ENCODE results near the gene SENP5. TPM values are rescaled to one million over a fixed set of nuclear protein-coding genes. Genes with fewer than 3 reads are reported as not detected.
A peak's percentile ranks its signal among the peaks of the same experiment; 100 is the strongest.
"Not testable (repeated sequence)": the region's sequence is repeated elsewhere in the genome, so short reads cannot be mapped to it uniquely, and the experiment has no call there.

SENP5 gene
- total RNA-seq, 2 donors from 2014 or later = 13.2 to 46.8 TPM

GRCh38 chr3:196849180-196849741 lies 18.5 kb upstream of the SENP5 start:
- intact Hi-C loops (cut with DNase I) = no loop called here
- Histone ChIP-seq H3K4me1 (no peaks in the 10 kb centered on the region), H3K9me3 (no peaks in the 10 kb centered on the region), H3K36me3 (replicated peaks in 1 of 2; ENCODE audit: insufficient read depth in 1 of 2, low read depth in 2 of 2) (no peaks in the 10 kb centered on the region), H3K27ac (no peak overlapping the region), H3K4me3 (no peak overlapping the region), H3K27me3 (no peaks in the 10 kb centered on the region)
- no peak for DNase-seq
- no peak for ATAC-seq
- no peak for TF ChIP-seq POLR2A (IDR thresholded peaks at IDR 0.05)
- TF ChIP-seq CTCF (IDR thresholded peaks at IDR 0.05) = no peak
- WGBS, 2 donors = 68 to 73% methylated on average over 11 of the region's 11 CpGs

GRCh38 chr3:196863000-196863399 lies 4.7 kb upstream of the SENP5 start:
- H3K36me3 ChIP-seq (replicated peaks in 1 of 2; ENCODE audit: insufficient read depth in 1 of 2, low read depth in 2 of 2); H3K4me3 ChIP-seq; intact Hi-C loops (cut with DNase I); H3K27ac ChIP-seq; DNase-seq; H3K9me3 ChIP-seq; H3K4me1 ChIP-seq; H3K27me3 ChIP-seq; ATAC-seq: not testable (repeated sequence)
- WGBS, 2 donors = 88 to 89% methylated on average over 8 of the region's 8 CpGs

GRCh38 chr3:196867155-196867506 lies 589 bp upstream of the SENP5 start:
- no peak for ATAC-seq

GRCh38 chr3:196868297-196868661 lies 559 bp downstream of the SENP5 start:
- intact Hi-C loops (cut with DNase I) = no loop called here
- DNase-seq (peak in 3 of 4 donors; percentile 11 to 19 (median 14)), ATAC-seq (peak; percentile 2)
- WGBS, 2 donors = 0% methylated on average over 13 to 29 of the region's 29 CpGs
- peak overlapping the region; percentile 76 to 98 (median 86) for H3K27ac ChIP-seq
- H3K36me3 ChIP-seq (replicated peaks in 1 of 2; ENCODE audit: insufficient read depth in 1 of 2, low read depth in 2 of 2) = no peaks in the 10 kb centered on the region
- peaks cover 24% of the 10 kb centered on the region for H3K4me1 ChIP-seq
- H3K9me3 ChIP-seq = no peaks in the 10 kb centered on the region
- no peak for TF ChIP-seq POLR2A (IDR thresholded peaks at IDR 0.05)
- TF ChIP-seq CTCF (IDR thresholded peaks at IDR 0.05) = no peak
- no peaks in the 10 kb centered on the region for H3K27me3 ChIP-seq
- peak overlapping the region; percentile 81 to 99 for H3K4me3 ChIP-seq

More at GRCh38 chr3:196867155-196867506, 589 bp upstream of the SENP5 start:
- TF ChIP-seq POLR2A (IDR thresholded peaks at IDR 0.05) = no peak
- TF ChIP-seq CTCF (IDR thresholded peaks at IDR 0.05) = no peak
- Histone ChIP-seq H3K27me3 (no peaks in the 10 kb centered on the region), H3K27ac (peak overlapping the region; percentile 76 to 98 (median 86)), H3K4me3 (peak overlapping the region in 1 of 2 donors; percentile 99), H3K36me3 (replicated peaks in 1 of 2; ENCODE audit: insufficient read depth in 1 of 2, low read depth in 2 of 2) (no peaks in the 10 kb centered on the region), H3K4me1 (peaks cover 24% of the 10 kb centered on the region), H3K9me3 (no peaks in the 10 kb centered on the region)
- intact Hi-C loops (cut with DNase I) = no loop called here
- WGBS, 2 donors = 18 to 20% methylated on average over 6 of the region's 6 CpGs
- no peak for DNase-seq

- no peak overlapping the region for H3K4me3 ChIP-seq
- no peaks in the 10 kb centered on the region for H3K36me3 ChIP-seq (replicated peaks in 1 of 2; ENCODE audit: insufficient read depth in 1 of 2, low read depth in 2 of 2)
- H3K27me3 ChIP-seq = no peaks in the 10 kb centered on the region
- no peak for DNase-seq
- no peak for ATAC-seq
- H3K9me3 ChIP-seq = no peaks in the 10 kb centered on the region
- peaks cover 17% of the 10 kb centered on the region for H3K4me1 ChIP-seq
- no peak for TF ChIP-seq POLR2A (IDR thresholded peaks at IDR 0.05)
- no peak for TF ChIP-seq CTCF (IDR thresholded peaks at IDR 0.05)
- 83 to 89% methylated on average over 4 of the region's 4 CpGs for WGBS, 2 donors
- intact Hi-C loops (cut with DNase I) = no loop called here
- no peak overlapping the region for H3K27ac ChIP-seq
Observed at GRCh38 chr3:196872316-196872715, 4.6 kb downstream of the SENP5 start.

GRCh38 chr3:196874511-196875094 lies 6.9 kb downstream of the SENP5 start:
- H3K36me3 ChIP-seq (replicated peaks in 1 of 2; ENCODE audit: insufficient read depth in 1 of 2, low read depth in 2 of 2); H3K4me3 ChIP-seq; H3K9me3 ChIP-seq; DNase-seq; H3K27me3 ChIP-seq; intact Hi-C loops (cut with DNase I); ATAC-seq; H3K4me1 ChIP-seq; H3K27ac ChIP-seq: not testable (repeated sequence)
- 93 to 97% methylated on average over 7 of the region's 7 CpGs for WGBS, 2 donors
